B cell (primary cell): ENCODE measurements around the gene CDK5RAP1.

Source experiments
- CTCF ChIP-seq: fragments of 200-600 bp; IDR thresholded peaks from one replicate; pipeline ENCODE4 v1.8.0; 2022; ENCODE audit warnings: antibody characterized with exemption, mild to moderate bottlenecking
- EZH2 ChIP-seq: IDR thresholded peaks from 2 replicates; pipeline ENCODE4 v1.6.1; 2012; ENCODE audit warnings: borderline replicate concordance, low read depth, mild to moderate bottlenecking, moderate library complexity, low read length; ENCODE audit not compliant: insufficient read depth, poor library complexity, severe bottlenecking

- no peak for TF ChIP-seq CTCF
- no peak for TF ChIP-seq EZH2
Observed at GRCh38 chr20:33434434-33434833, 33.1 kb upstream of the CDK5RAP1 start.
